Subcutaneous abdominal adipose tissue (tissue), 5 donors: Measurements from ENCODE around the gene CELF5.
"Not testable (repeated sequence)": the region's sequence is repeated elsewhere in the genome, so short reads cannot be mapped to it uniquely, and the experiment has no call there.

Experiments
- H3K27ac ChIP-seq: one replicate; pipeline ENCODE4 v1.7.0; 2013; ENCODE audit warnings: low read depth, mild to moderate bottlenecking, inconsistent platforms, low read length, moderate library complexity
- H3K27me3 ChIP-seq, 5 donors: one replicate each; pipeline ENCODE4 v1.7.0; 2013; ENCODE audit warnings: low read length in 5 of 5, inconsistent platforms in 1 of 5; ENCODE audit not compliant: control insufficient read depth in 5 of 5, insufficient read depth in 4 of 5
- H3K36me3 ChIP-seq, 5 donors: one replicate each; pipeline ENCODE4 v1.7.0; 2013; ENCODE audit warnings: low read length in 5 of 5; ENCODE audit not compliant: control insufficient read depth in 5 of 5, insufficient read depth in 5 of 5
- H3K4me1 ChIP-seq, 5 donors: one replicate each; pipeline ENCODE4 v1.7.0; 2013; ENCODE audit warnings: low read length in 5 of 5, mild to moderate bottlenecking in 3 of 5, moderate library complexity in 1 of 5; ENCODE audit not compliant: control insufficient read depth in 5 of 5, insufficient read depth in 5 of 5
- H3K4me3 ChIP-seq, 5 donors: one replicate each; pipeline ENCODE4 v1.7.0; 2013; ENCODE audit warnings: low read length in 5 of 5, low read depth in 1 of 5
- H3K9ac ChIP-seq, 5 donors: one replicate each; pipeline ENCODE4 v1.7.0; 2013; ENCODE audit warnings: low read length in 5 of 5, mild to moderate bottlenecking in 4 of 5, moderate library complexity in 3 of 5
- H3K9me3 ChIP-seq, 5 donors: one replicate each; pipeline ENCODE4 v1.7.0; 2013; ENCODE audit warnings: low read length in 5 of 5; ENCODE audit not compliant: control insufficient read depth in 5 of 5
- donor health status: healthy.
- donor health status: healthy.
- donor health status: healthy.
- donor health status: healthy.
- donor health status: healthy.

Gene CELF5

DNA sequence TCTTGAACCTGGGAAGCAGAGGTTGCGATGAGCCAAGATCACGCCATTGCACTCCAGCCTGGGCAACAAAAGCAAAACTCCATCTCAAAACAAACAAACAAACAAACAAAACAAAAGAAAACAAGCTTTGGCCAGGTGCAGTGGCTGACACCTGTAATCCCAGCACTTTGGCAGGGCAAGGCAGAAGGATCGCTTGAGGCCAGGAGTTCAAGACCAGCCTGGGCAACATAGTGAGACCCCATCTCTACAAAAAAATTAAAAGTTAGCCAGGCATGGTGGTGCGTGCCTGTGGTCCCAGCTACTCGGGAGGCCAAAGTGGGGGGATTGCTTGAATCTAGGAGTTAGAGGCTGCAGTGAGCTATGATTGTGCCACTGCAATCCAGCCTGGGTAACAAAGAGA, 64.0 kb downstream of the CELF5 start:
- H3K4me1 ChIP-seq, H3K9ac ChIP-seq, H3K9me3 ChIP-seq, H3K4me3 ChIP-seq, H3K36me3 ChIP-seq, H3K27ac ChIP-seq: not testable (repeated sequence)
- H3K27me3 ChIP-seq = peaks cover 15 to 34% (median 30%) of the 10 kb centered on the region in 5 donors

DNA sequence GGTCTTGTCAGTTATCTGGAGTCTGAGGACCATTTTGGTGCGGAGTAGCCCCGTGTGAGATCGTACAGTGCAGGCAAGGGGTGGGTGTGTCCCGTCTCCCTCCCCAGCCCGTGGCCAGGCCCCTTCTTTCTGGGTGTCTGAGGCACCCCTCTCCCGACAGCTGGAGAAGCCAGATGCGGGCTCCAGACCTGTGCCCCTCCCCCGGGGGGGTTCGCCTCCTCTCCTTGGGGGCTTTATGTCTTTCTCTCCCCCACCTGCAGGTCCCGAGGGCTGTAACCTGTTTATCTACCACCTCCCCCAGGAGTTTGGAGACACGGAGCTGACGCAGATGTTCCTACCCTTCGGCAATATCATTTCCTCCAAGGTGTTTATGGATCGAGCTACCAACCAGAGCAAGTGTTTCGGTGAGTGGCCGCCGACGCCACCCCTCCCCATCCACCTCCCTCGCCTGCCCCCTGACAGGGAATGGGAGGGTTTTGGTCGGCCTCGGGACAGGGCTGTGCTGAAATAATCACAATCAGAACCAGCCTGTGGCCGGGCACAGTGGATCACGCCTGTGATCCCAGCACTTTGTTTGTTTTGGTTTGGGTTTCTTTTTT, 65.6 kb downstream of the CELF5 start:
- Histone ChIP-seq H3K4me3 (no peak overlapping the region), H3K9ac (no peak overlapping the region), H3K36me3 (no peaks in the 10 kb centered on the region)

DNA sequence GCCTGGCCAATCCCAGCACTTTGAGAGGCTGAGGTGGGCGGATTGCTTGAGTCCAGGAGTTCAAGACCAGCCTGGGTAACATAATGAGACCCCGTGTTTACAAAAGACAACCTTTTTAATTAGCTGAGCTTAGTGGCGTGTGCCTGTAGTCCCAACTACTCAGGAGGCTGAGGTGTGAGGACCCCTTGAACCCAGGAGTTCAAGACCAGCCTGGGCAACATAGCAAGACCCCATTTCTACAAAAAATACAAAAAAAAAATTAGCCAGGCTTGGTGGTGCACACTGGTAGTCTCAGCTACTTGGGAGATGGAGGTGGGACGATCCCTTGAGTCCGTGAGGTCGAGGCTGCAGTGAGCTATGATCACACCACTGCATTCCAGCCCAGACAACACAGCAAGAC, 66.4 kb downstream of the CELF5 start:
- not testable (repeated sequence) for H3K36me3 ChIP-seq, H3K4me3 ChIP-seq, H3K9ac ChIP-seq, H3K9me3 ChIP-seq, H3K27ac ChIP-seq, H3K4me1 ChIP-seq
- H3K27me3 ChIP-seq = peaks cover 7 to 25% (median 22%) of the 10 kb centered on the region in 5 donors

More for the DNA sequence above, 65.6 kb downstream of the CELF5 start:
- peaks cover 0 to under 1% (median 0%) of the 10 kb centered on the region in 5 donors for H3K9me3 ChIP-seq
- peaks cover 0 to 4% (median 0%) of the 10 kb centered on the region in 5 donors for H3K4me1 ChIP-seq
- H3K27me3 ChIP-seq = peaks cover 4 to 26% (median 20%) of the 10 kb centered on the region in 5 donors
- no peak overlapping the region for H3K27ac ChIP-seq

GRCh38 chr19:3291644-3292043, 67.2 kb downstream of the CELF5 start:
- H3K9ac ChIP-seq = no peak overlapping the region
- no peaks in the 10 kb centered on the region for H3K9me3 ChIP-seq
- H3K4me3 ChIP-seq = no peak overlapping the region
- H3K27ac ChIP-seq = no peak overlapping the region
- no peaks in the 10 kb centered on the region for H3K4me1 ChIP-seq
- no peaks in the 10 kb centered on the region for H3K36me3 ChIP-seq
- H3K27me3 ChIP-seq = peaks cover 7 to 24% (median 18%) of the 10 kb centered on the region in 5 donors

DNA sequence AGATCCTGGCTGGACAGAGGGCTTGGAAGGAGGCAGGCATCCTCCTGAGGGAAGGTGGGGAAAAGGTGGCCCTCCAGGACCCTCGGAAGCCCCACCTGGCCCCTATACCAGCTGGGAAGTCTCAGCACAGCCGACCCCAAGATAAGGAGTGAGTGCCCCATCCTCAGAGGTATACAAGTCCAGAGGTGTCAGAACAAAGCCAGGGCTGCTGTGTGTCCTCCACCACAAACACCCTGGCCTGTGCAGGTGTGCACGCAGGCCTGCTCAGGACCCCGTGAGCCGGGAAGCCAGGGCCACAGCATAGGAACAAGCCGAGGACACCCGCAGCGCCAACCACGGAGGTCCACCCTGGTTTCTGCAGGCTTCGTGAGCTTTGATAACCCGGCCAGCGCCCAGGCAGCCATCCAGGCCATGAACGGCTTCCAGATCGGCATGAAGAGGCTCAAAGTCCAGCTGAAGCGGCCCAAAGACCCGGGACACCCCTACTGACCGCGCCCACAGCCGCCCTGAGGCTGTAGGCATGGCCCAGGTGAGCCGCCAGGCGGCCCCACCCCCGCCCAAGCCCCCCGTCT, 68.6 kb downstream of the CELF5 start:
- Histone ChIP-seq H3K4me1 (no peaks in the 10 kb centered on the region), H3K27ac (no peak overlapping the region), H3K27me3 (peaks cover 7 to 25% (median 18%) of the 10 kb centered on the region in 5 donors), H3K9ac (no peak overlapping the region), H3K4me3 (no peak overlapping the region), H3K9me3 (no peaks in the 10 kb centered on the region), H3K36me3 (no peaks in the 10 kb centered on the region)

DNA sequence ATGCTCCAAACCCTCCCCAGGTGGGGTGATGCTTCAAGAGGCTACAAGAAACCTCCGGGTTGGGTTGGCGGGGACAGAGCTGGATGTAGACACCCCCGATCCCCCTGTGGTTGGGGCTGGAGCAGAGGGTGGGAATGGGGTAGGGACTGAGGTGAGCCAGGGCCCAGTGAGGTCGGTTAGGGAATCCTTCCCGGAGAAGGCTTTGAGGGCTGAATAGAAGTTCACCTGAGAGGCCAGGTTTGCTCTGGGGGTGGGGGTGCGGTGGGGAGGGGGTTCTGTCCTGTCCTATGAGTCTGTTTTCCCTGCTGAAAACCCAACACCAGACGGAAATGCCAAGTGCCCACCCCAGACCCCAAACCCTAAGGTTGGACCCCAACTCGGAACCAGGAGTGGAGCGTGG, 69.1 kb downstream of the CELF5 start:
- no peak overlapping the region for H3K9ac ChIP-seq
- H3K36me3 ChIP-seq = no peaks in the 10 kb centered on the region
- H3K27me3 ChIP-seq = peaks cover 7 to 25% (median 18%) of the 10 kb centered on the region in 5 donors
- H3K9me3 ChIP-seq = no peaks in the 10 kb centered on the region
- H3K4me3 ChIP-seq = no peak overlapping the region
- H3K27ac ChIP-seq = no peak overlapping the region
- H3K4me1 ChIP-seq = no peaks in the 10 kb centered on the region

- Histone ChIP-seq H3K4me3 (no peak overlapping the region), H3K27me3 (peaks cover 7 to 25% (median 18%) of the 10 kb centered on the region in 5 donors), H3K9me3 (peaks cover 0 to 3% (median 0%) of the 10 kb centered on the region in 5 donors), H3K9ac (peak overlapping the region in 1 of 5 donors; percentile 21), H3K27ac (no peak overlapping the region), H3K4me1 (no peaks in the 10 kb centered on the region), H3K36me3 (no peaks in the 10 kb centered on the region)
These were observed 69.8 kb downstream of the CELF5 start for GRCh38 chr19:3294080-3294850.

DNA sequence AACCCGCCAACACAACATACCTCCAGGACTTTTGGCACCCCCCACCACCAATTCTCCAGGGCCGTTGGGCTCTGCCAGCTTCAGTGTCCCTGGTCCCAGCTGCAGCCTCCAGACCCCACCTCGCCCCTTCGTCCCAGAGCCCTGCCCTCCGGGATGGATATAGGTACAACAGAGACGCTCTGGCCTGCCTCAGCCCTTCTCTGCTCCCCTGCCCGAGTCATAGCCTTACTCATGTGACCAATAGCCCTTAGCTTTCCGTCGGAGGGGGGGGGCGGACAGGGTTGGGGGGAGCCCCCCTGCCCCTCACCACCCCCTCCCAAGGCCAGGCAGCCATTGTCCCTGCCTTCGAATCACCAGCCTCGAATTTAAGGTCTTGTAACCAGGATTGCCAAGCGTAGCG, 71.1 kb downstream of the CELF5 start:
- Histone ChIP-seq H3K9me3 (peaks cover 0 to 4% (median 0%) of the 10 kb centered on the region in 5 donors), H3K9ac (no peak overlapping the region), H3K27me3 (peaks cover 2 to 20% (median 11%) of the 10 kb centered on the region in 5 donors), H3K4me3 (no peak overlapping the region), H3K27ac (no peak overlapping the region), H3K36me3 (no peaks in the 10 kb centered on the region), H3K4me1 (no peaks in the 10 kb centered on the region)

DNA sequence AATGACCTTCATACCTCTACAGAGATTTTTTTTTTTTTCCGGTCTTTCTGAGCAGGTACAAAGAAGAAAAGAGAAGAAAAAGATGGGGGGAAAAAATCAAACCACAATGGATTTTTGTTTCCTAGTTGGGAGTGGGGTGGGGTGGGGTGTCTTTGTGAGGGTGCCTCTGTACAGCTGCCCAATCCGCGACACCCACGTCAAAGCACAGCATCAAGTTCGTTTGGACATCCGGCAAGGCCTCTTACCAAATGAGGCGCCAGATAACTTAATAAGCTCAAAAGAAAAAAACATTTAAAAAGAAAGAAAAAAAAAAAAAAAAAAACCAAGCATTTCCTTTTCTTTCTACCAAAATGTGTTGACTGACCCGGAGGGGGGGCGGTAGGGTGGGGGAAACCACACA, 71.6 kb downstream of the CELF5 start:
- no peaks in the 10 kb centered on the region for H3K4me1 ChIP-seq
- H3K9ac ChIP-seq = no peak overlapping the region
- H3K27me3 ChIP-seq = peaks cover 2 to 19% (median 8%) of the 10 kb centered on the region in 5 donors
- no peak overlapping the region for H3K27ac ChIP-seq
- H3K36me3 ChIP-seq = no peaks in the 10 kb centered on the region
- H3K9me3 ChIP-seq = peaks cover 0 to 4% (median 0%) of the 10 kb centered on the region in 5 donors
- no peak overlapping the region for H3K4me3 ChIP-seq

DNA sequence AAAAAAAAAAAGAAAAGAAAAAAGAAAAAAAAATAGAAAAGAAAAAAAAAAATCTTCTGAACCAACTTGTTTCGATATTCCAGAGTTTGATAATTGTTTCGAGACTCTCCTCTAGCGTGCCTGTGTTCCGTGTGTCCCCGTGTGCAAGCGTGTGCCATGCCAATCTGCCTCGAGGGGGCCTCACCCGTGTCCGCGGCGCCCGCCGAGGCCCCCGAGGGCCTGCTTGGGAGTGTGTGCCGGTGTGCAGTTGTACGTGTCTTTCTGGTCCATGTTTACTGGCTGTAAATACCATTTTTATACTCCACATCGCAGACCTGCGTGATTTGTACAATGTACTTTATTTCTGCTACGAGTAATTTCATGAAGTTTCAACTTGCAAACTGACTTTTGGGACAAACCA, 72.0 kb downstream of the CELF5 start:
- H3K36me3 ChIP-seq = no peaks in the 10 kb centered on the region
- no peak overlapping the region for H3K27ac ChIP-seq
- peaks cover 0 to 4% (median 0%) of the 10 kb centered on the region in 5 donors for H3K9me3 ChIP-seq
- H3K4me1 ChIP-seq = no peaks in the 10 kb centered on the region
- no peak overlapping the region for H3K4me3 ChIP-seq
- no peak overlapping the region for H3K9ac ChIP-seq
- peaks cover 2 to 17% (median 7%) of the 10 kb centered on the region in 5 donors for H3K27me3 ChIP-seq
